RCC 7860 (cell line): ENCODE measurements around the gene PLPPR1.

Experiments
- DNase-seq: peaks from one replicate; pipeline ENCODE4 v3.0.0-alpha.2; 2015; ENCODE audit warnings: low spot score
- FAIRE-seq: peaks from 2 replicates; lab custom pipeline; 2012; peaks lifted over from hg19 to GRCh38; lab: Jason Lieb, UNC

PLPPR1 gene

DNA sequence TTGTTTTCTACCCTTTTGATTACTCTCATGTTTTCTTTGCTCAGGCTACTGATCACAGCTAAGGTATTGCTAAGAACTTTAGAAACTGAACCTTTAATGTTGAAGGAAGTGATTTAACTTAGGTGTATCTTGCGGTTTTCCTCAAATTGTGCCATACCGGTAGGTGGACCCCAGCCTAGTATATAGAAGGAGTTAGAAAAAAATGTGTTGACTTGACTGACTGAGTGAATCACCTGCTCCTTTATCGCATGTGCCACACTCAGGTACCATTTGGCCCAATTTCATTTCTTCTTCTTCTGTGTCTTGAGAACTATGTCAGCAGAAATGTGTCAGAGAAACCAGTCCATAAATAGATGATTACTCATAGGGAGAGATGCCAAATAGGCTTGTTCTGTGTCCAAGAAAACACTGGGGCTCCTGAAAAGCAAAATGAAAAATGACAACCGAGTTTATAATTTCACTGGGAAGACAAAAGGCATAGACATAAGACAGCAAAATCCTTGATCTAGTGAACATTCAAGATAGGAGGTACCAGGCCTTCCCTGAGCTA lies 19.4 kb downstream of the PLPPR1 start:
- FAIRE-seq (no peak), DNase-seq (no peak)

- DNase-seq (no peak), FAIRE-seq (no peak)
These were observed 22.1 kb downstream of the PLPPR1 start for GRCh38 chr9:101050650-101051049.

DNA sequence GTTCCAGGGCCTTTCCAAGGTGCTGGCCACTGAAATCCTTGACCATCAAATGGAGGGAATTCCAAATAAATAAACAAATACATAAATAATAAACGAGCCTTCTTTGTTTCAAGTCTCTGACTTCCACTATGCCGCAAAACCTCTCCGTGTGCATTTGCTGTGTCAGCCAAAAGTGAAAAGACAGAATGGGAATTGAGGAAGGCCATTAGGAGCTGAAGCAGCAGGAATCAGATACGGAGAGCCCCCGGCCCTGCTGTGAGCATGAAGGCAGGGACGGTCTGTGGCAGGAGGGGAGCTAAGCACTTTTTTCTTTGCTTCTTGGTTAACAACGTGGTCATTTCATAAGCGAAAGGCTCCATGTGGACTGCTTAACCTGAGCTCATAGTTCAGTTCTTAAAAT lies 26.1 kb downstream of the PLPPR1 start:
- FAIRE-seq (no peak), DNase-seq (no peak)

- FAIRE-seq (no peak), DNase-seq (no peak)
These were observed 27.0 kb downstream of the PLPPR1 start for GRCh38 chr9:101055516-101055915.

- no peak for FAIRE-seq
- DNase-seq = no peak
These were observed 34.2 kb downstream of the PLPPR1 start for GRCh38 chr9:101062686-101063085.

- FAIRE-seq (no peak), DNase-seq (no peak)
These were observed 34.7 kb downstream of the PLPPR1 start for GRCh38 chr9:101063192-101063591.

DNA sequence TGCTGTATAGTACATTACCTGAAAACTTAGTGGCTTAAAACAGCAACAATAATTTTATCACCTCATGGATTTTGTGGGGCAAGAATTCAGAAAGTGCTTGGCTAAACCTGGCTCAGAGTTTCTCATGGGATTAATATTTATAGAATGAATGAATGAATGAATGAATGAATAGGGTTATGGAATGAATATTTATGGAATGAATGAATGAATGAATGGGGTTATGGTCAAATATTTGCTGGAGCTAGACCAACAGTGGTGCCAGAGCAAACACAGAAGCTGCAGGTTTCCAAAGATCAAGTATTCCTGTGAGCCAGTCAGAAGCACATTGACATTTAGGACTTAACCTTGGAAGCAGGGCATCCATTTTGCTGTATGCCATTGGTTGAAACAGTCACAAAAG lies 35.7 kb downstream of the PLPPR1 start:
- DNase-seq (no peak), FAIRE-seq (no peak)

DNA sequence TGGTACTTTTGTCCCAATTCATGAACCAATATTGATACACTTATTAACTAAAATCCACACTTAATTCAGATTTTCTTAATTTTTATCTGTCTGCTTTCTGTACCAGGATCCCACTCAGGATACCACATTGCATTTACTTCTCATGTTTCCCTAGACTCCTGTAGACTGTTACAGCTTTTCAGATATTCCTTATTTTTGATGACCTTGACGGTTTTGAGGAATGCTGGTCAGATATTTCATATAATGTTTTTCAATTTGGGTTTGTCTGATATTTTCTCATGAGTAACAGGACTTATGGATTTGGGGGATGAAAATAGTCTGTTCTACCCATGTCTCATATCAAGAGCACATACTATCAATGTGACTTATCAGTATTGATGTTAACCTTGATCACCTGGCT lies 37.4 kb downstream of the PLPPR1 start:
- FAIRE-seq = no peak
- no peak for DNase-seq

- DNase-seq (no peak), FAIRE-seq (no peak)
These were observed 40.2 kb downstream of the PLPPR1 start for GRCh38 chr9:101068696-101069095.

GRCh38 chr9:101072259-101072658 lies 43.7 kb downstream of the PLPPR1 start:
- FAIRE-seq (no peak), DNase-seq (no peak)

GRCh38 chr9:101073122-101073521 lies 44.6 kb downstream of the PLPPR1 start:
- DNase-seq (no peak), FAIRE-seq (no peak)

DNA sequence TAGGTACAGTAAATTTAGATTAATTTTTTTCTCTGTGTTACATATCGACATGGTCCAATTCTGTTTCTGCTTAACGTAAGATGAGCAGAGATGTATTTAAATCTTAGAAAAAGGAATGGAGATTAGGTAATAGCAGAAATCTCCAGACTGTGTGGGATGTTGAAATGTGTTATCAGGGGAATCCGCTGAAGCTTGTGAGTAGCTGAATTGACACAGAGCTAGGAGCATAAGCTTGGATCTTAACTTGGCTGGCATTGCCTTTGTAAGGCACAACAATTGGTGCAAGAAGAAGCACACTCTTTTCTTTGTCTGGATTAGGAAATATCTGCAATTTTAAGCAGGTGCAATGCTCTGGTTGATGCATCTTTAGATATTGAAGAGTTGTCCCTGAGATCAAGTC lies 53.1 kb downstream of the PLPPR1 start:
- DNase-seq (no peak), FAIRE-seq (no peak)

DNA sequence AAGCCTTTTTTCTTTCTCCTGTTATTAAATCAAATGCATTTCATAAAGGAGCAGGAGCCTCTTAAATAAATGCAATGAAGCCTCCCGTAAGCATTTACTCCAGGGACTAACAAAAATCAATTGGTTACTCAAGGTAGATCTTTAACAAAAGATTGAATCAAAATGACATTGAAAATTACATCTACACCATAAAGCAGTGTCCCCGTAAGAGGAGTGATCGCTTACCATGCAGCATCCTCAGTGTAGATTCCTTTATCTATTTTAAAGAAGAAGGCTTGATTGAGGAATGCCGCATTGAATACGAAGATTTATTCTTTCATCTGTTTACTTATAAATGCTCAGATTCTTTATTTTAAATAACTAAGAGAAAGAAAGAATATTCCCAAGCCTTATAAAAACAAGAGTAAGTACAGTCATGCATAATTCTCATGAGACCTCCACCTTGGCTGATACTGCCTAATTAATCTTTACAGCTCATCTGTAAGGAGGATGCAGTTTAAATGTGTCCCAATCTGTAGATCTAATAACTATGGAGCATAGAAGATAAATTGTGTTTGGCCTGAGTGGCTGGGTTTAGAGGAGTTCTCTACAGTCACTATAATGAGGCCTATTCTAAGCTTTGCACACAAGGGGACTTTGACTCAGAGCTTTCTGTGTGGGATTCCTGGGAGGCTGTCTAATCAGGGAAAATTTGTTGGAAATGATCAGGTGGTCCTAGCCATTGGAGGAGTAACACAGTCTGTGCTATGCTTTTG lies 55.1 kb downstream of the PLPPR1 start:
- no peak for DNase-seq
- no peak for FAIRE-seq

GRCh38 chr9:101087426-101087825 lies 58.9 kb downstream of the PLPPR1 start:
- DNase-seq (no peak), FAIRE-seq (no peak)

DNA sequence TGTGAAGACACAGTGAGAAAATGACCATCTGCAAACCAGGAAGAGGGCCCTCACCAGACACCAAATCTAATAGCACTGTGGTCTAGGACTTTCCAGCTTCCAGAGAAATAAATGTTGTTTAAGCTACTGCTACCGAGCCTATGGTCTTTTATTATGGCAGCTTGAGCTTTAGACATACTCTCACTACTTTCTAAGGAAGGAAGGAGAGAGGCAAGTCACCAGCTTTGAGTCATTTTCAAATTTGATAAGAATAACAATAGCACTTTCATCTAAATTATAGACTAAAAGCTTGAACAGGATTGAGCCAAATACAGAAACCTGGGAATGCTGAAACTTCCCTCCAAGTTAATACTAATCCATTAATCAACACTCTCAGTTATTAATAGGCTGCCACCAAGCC lies 64.4 kb downstream of the PLPPR1 start:
- FAIRE-seq (no peak), DNase-seq (no peak)

DNA sequence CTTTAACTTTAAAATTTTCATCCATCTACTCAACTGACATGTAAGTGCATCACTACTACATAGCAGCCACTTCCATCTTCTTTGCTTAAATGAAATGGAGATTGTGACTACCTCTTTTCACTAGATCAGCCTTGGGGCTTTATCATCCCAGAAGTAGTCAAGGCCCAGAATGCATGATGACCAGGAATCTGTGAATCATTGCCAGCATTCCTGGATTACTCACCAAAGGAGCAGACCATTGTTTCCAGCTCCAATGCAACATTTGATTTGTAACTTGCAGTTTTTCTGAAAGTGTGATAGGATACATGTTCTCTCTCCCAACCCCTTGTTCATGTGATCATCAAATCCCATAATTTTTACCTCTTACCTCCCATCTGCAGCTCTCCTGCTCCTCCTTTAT lies 65.1 kb downstream of the PLPPR1 start:
- FAIRE-seq (peak; percentile 52), DNase-seq (peak; percentile 38)

- FAIRE-seq = no peak
These were observed 66.2 kb downstream of the PLPPR1 start for GRCh38 chr9:101094686-101095085.

GRCh38 chr9:101097210-101097609 lies 68.7 kb downstream of the PLPPR1 start:
- DNase-seq (no peak), FAIRE-seq (no peak)

More at GRCh38 chr9:101094686-101095085, 66.2 kb downstream of the PLPPR1 start:
- DNase-seq = no peak

- DNase-seq (no peak), FAIRE-seq (no peak)
These were observed 69.9 kb downstream of the PLPPR1 start for GRCh38 chr9:101098392-101098791.

- FAIRE-seq (no peak), DNase-seq (no peak)
These were observed 85.8 kb downstream of the PLPPR1 start for GRCh38 chr9:101114317-101114716.

- FAIRE-seq = no peak
- DNase-seq = no peak
These were observed 86.6 kb downstream of the PLPPR1 start for GRCh38 chr9:101115102-101115501.

DNA sequence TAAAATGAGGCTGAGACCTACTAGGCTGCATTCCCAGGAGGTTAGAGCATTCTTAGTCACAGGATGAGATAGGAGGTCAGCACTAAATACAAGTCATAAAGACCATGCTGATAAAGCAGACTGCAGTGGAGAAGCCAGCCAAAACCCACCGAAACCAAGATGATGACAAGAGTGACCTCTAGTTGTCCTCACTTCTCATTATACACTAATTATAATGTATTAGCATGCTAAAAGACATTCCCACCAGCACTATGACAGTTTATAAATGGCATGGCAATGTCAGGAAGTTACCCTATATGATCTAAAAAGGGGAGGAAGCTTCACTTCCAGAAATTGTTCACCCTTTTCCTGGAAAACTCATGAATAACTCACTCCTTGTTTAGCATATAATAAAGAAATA lies 88.6 kb downstream of the PLPPR1 start:
- no peak for FAIRE-seq
- DNase-seq = no peak
